Measurements from ENCODE around the gene SLIT1. TPM values are rescaled to one million over a fixed set of nuclear protein-coding genes. Genes with fewer than 3 reads are reported as not detected.

SLIT1 gene
- total and polyA plus RNA-seq, 4 experiments from 2014 or later, result 0.05 to 0.32 (median 0.28) TPM; not detected in 1

DNA sequence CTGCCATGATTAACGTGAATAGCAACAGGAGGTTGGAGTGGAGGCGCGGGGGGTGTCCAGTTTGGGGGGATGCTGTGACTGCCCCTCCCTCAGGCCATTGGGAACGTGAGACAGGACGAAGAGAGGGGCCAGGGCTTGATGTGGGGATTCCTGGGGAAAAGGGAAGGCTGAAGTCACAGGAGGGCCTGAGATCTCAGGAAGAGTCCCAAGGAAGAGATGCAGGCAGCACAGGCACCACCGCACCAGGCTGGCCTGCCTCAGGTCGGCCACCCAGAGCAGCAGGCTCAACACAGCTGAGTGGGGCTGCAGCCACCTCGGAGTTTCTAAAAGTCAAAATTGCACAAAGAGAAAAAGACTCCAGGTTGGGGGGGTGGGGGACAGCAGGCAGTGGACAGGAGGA lies 86.7 kb downstream of the SLIT1 start:
- H3K4me3 ChIP-seq (ENCODE audit: low read length in 2 of 2), result no peak overlapping the region
- ChIA-PET CTCF (ENCODE audit: partially characterized antibody) (interaction anchor here (1.2 kb wide), 1 partner anchor 17 kb away, joined by 3 read pairs; no protein-coding TSS in a partner anchor), POLR2A (ENCODE audit: partially characterized antibody) (no interaction called here)
- no peak overlapping the region for H3K27ac Mint-ChIP-seq
- H3K9me3 ChIP-seq (ENCODE audit: control insufficient read depth in 1 of 2, low read length in 2 of 2), result no peaks in the 10 kb centered on the region
- no peaks in the 10 kb centered on the region for H3K36me3 Mint-ChIP-seq
- H3K27me3 Mint-ChIP-seq, result peaks cover 11 to 16% of the 10 kb centered on the region in 2 donors
- no peak for DNase-seq
- peaks cover 3 to 26% (median 14%) of the 10 kb centered on the region in 4 donors for H3K4me1 Mint-ChIP-seq
- no peaks in the 10 kb centered on the region for H3K36me3 ChIP-seq (ENCODE audit: insufficient read depth, low read length)
- H3K27ac ChIP-seq (ENCODE audit: low read depth, low read length), result no peak overlapping the region
- no peaks in the 10 kb centered on the region for H3K9me3 Mint-ChIP-seq
- H3K4me3 Mint-ChIP-seq, result no peak overlapping the region
- intact Hi-C loops (cut with micrococcal nuclease), result no loop called here
- peaks cover 8% of the 10 kb centered on the region for H3K4me1 ChIP-seq (ENCODE audit: insufficient read depth, low read length)
- no peaks in the 10 kb centered on the region for H3K27me3 ChIP-seq (ENCODE audit: insufficient read depth, low read length)

DNA sequence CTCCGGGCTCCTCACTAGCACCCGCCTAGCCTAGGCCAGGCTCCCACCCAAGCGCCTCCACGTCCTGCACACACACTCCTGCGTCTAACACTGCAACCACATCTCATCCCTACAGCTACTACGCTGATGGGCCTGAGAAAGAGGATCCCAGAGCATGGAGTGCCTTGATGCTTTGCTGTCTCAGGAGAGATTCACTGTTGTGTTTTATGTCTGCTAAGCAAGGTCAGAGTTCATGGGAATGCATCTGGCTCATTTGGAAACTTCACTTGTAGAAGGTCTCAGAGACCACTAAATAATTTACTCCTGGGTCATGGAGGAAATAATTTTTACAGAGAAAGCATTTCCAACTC lies 88.7 kb downstream of the SLIT1 start:
- Histone ChIP-seq H3K9me3 (ENCODE audit: control insufficient read depth in 1 of 2, low read length in 2 of 2) (no peaks in the 10 kb centered on the region), H3K36me3 (ENCODE audit: insufficient read depth, low read length) (no peaks in the 10 kb centered on the region), H3K4me1 (ENCODE audit: insufficient read depth, low read length) (peaks cover 8% of the 10 kb centered on the region), H3K27me3 (ENCODE audit: insufficient read depth, low read length) (no peaks in the 10 kb centered on the region), H3K27ac (ENCODE audit: low read depth, low read length) (no peak overlapping the region), H3K4me3 (ENCODE audit: low read length in 2 of 2) (no peak overlapping the region)
- Mint-ChIP-seq H3K4me3 (peak overlapping the region in 3 of 8 donors; percentile 4 to 80 (median 20)), H3K27me3 (peaks cover 11 to 14% of the 10 kb centered on the region in 2 donors), H3K27ac (peak overlapping the region in 2 of 7 donors; percentile 15 to 42), H3K9me3 (peaks cover 0 to 4% (median 0%) of the 10 kb centered on the region in 8 donors), H3K36me3 (no peaks in the 10 kb centered on the region), H3K4me1 (peaks cover 3 to 26% (median 14%) of the 10 kb centered on the region in 4 donors)
- intact Hi-C loops (cut with micrococcal nuclease), result no loop called here
- POLR2A ChIA-PET (ENCODE audit: partially characterized antibody), result no interaction called here
- DNase-seq, result no peak
- CTCF ChIA-PET (ENCODE audit: partially characterized antibody), result no interaction called here

DNA sequence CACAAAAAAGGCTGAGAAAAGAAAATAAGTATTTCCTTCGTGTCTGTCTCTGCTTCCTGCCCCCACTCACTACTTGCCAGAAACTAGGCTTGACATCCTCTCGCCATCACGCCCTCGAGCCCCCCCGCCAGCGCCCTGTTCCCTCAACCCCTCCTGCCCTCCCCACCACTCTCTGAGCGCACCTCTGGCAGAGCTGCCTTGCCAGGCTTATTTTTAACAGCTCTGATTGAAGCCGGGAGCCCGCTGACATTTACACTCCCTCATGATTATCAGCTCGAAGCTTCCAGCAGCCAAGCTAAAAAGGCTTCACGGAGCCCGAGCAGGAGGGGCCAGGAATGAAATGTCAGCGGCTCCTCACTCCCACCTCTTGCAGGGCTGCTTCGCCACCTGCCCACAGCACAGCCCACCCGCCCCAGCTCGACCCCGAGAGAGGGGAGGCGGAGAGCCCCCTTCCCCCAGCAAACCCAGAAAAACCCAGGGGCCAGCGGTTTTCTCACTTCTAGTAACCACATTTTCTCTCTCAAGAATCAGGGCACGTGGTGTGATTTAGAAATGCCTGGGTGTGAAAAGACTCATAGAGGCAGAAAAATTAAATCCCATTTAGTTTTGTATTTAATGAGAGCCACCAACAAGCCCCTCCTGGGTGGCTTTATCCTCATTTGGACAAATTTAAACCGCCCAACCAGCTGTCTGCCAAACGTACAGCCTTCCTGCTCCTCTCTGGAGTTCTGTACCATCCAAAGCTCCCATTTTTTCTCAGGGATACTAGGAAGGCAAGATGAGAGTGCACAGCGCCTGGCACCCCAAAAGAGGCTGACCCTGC lies 89.3 kb downstream of the SLIT1 start:
- peak in 3 of 5 donors; percentile 6 to 20 (median 6) for DNase-seq
- intact Hi-C loops (cut with micrococcal nuclease), result no loop called here
- ChIA-PET POLR2A (ENCODE audit: partially characterized antibody) (no interaction called here), CTCF (ENCODE audit: partially characterized antibody) (interaction anchor here (1.6 kb wide), 1 partner anchor 23 kb away, joined by 4 read pairs; no protein-coding TSS in a partner anchor)
- H3K9me3 ChIP-seq (ENCODE audit: control insufficient read depth in 1 of 2, low read length in 2 of 2), result no peaks in the 10 kb centered on the region
- H3K4me3 ChIP-seq (ENCODE audit: low read length in 2 of 2), result no peak overlapping the region
- H3K27me3 Mint-ChIP-seq, result peaks cover 10 to 14% of the 10 kb centered on the region in 2 donors
- H3K4me1 Mint-ChIP-seq, result peaks cover 3 to 26% (median 14%) of the 10 kb centered on the region in 4 donors
- H3K27me3 ChIP-seq (ENCODE audit: insufficient read depth, low read length), result no peaks in the 10 kb centered on the region
- no peaks in the 10 kb centered on the region for H3K36me3 Mint-ChIP-seq
- no peak overlapping the region for H3K27ac ChIP-seq (ENCODE audit: low read depth, low read length)
- H3K27ac Mint-ChIP-seq, result peak overlapping the region in 4 of 7 donors; percentile 1 to 64 (median 29)
- no peaks in the 10 kb centered on the region for H3K36me3 ChIP-seq (ENCODE audit: insufficient read depth, low read length)
- H3K9me3 Mint-ChIP-seq, result peaks cover 0 to 4% (median 0%) of the 10 kb centered on the region in 8 donors
- H3K4me3 Mint-ChIP-seq, result peak overlapping the region in 7 of 8 donors; percentile 51 to 80 (median 66)
- H3K4me1 ChIP-seq (ENCODE audit: insufficient read depth, low read length), result peaks cover 8% of the 10 kb centered on the region

DNA sequence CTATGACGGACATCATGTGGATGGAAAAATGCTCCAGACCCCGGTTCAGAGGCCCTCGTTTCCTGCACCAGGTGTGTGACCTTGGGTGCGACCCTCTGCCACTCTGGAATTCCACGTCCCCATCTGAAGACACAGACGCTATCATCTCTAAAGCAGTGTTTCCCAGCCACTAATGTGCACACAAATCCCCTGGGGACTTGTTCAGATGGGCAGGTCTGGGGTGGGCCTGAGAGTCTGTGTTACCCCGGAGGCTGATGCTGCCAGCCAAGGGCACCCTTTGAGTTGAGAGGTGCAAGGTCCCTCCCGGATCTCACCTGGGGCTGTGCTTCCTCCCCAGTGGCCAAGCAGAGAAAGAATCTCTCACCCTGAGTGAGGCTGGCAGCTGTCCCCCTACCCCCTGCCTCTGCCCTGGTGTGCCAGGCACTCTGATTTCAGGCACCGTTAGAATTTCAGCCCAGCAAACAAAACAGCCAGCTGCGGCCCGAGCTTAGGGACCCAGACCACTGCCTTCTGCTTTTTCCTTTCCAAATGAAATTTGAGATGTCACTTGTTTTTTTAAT lies 90.0 kb downstream of the SLIT1 start:
- no peak for DNase-seq
- Mint-ChIP-seq H3K27me3 (peaks cover 9 to 12% of the 10 kb centered on the region in 2 donors), H3K27ac (peak overlapping the region in 4 of 7 donors; percentile 1 to 64 (median 29)), H3K4me3 (peak overlapping the region in 7 of 8 donors; percentile 51 to 80 (median 66)), H3K4me1 (peaks cover 3 to 26% (median 14%) of the 10 kb centered on the region in 4 donors), H3K36me3 (no peaks in the 10 kb centered on the region), H3K9me3 (peaks cover 0 to 4% (median 0%) of the 10 kb centered on the region in 8 donors)
- no peak overlapping the region for H3K27ac ChIP-seq (ENCODE audit: low read depth, low read length)
- no peaks in the 10 kb centered on the region for H3K9me3 ChIP-seq (ENCODE audit: control insufficient read depth in 1 of 2, low read length in 2 of 2)
- intact Hi-C loops (cut with micrococcal nuclease), result no loop called here
- ChIA-PET POLR2A (ENCODE audit: partially characterized antibody) (no interaction called here), CTCF (ENCODE audit: partially characterized antibody) (interaction anchor here (0.7 to 1.6 kb wide), 2 partner anchors 23 to 115 kb away, joined by 3 to 4 read pairs; no protein-coding TSS in a partner anchor)
- no peaks in the 10 kb centered on the region for H3K36me3 ChIP-seq (ENCODE audit: insufficient read depth, low read length)
- H3K4me3 ChIP-seq (ENCODE audit: low read length in 2 of 2), result no peak overlapping the region
- H3K4me1 ChIP-seq (ENCODE audit: insufficient read depth, low read length), result peaks cover 8% of the 10 kb centered on the region
- no peaks in the 10 kb centered on the region for H3K27me3 ChIP-seq (ENCODE audit: insufficient read depth, low read length)

DNA sequence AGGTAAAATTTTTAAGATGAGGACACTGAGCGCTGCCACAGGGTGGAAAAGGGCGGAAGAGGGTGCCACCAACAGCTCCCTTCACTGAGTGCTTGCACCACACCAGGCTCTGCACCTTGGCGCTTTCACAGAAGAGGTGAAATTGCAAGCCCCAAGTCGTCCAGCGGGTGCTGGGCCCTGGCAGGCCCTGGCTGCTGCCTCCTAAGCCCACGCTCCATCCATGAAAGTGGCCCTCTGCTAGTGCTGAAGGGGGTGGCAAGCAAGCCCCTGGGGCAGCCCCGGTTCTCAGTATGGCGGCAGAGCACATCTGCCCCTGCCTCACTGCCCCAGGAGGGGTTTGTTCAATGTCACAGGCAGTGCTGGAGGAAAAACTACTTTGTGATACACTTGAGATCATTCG lies 95.1 kb downstream of the SLIT1 start:
- no peaks in the 10 kb centered on the region for H3K4me1 ChIP-seq (ENCODE audit: insufficient read depth, low read length)
- peaks cover 25 to 28% of the 10 kb centered on the region in 2 donors for H3K27me3 Mint-ChIP-seq
- no peak overlapping the region for H3K27ac Mint-ChIP-seq
- H3K27me3 ChIP-seq (ENCODE audit: insufficient read depth, low read length), result peaks cover 4% of the 10 kb centered on the region
- no peak overlapping the region for H3K27ac ChIP-seq (ENCODE audit: low read depth, low read length)
- no peak overlapping the region for H3K4me3 Mint-ChIP-seq
- ChIA-PET POLR2A (ENCODE audit: partially characterized antibody) (no interaction called here), CTCF (ENCODE audit: partially characterized antibody) (no interaction called here)
- no peaks in the 10 kb centered on the region for H3K36me3 ChIP-seq (ENCODE audit: insufficient read depth, low read length)
- no peak overlapping the region for H3K4me3 ChIP-seq (ENCODE audit: low read length in 2 of 2)
- peaks cover 0 to 4% (median 0%) of the 10 kb centered on the region in 8 donors for H3K9me3 Mint-ChIP-seq
- H3K4me1 Mint-ChIP-seq, result peaks cover 0 to 8% (median 4%) of the 10 kb centered on the region in 4 donors
- intact Hi-C loops (cut with micrococcal nuclease), result no loop called here
- H3K9me3 ChIP-seq (ENCODE audit: control insufficient read depth in 1 of 2, low read length in 2 of 2), result no peaks in the 10 kb centered on the region
- no peak for DNase-seq
- peaks cover 0 to 3% of the 10 kb centered on the region in 2 donors for H3K36me3 Mint-ChIP-seq

DNA sequence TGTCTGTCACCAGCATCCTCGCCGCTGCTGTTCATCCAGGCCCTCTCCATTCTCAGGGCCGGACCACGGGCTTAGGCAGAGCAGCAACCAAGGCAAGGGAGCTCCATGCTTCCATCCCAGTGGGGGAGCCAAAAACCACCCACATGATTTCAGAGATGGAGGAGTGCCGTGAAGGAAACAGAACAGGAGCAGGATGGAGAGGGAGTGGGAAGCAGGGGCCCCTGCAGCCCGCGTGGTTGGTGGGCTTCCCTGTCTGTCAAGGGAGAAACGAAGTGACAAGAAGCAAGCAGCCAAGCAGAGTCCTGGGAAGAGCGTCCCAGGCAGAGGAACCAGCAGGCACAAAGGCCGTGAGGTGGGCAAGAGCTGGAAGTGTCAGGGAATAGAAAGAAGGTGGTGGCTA lies 95.7 kb downstream of the SLIT1 start:
- no peaks in the 10 kb centered on the region for H3K4me1 ChIP-seq (ENCODE audit: insufficient read depth, low read length)
- POLR2A ChIA-PET (ENCODE audit: partially characterized antibody), result no interaction called here
- peaks cover 4% of the 10 kb centered on the region for H3K27me3 ChIP-seq (ENCODE audit: insufficient read depth, low read length)
- intact Hi-C loops (cut with micrococcal nuclease), result no loop called here
- H3K9me3 ChIP-seq (ENCODE audit: control insufficient read depth in 1 of 2, low read length in 2 of 2), result no peaks in the 10 kb centered on the region
- H3K4me1 Mint-ChIP-seq, result peaks cover 0 to 2% (median under 1%) of the 10 kb centered on the region in 4 donors
- H3K27ac Mint-ChIP-seq, result no peak overlapping the region
- no peak overlapping the region for H3K4me3 ChIP-seq (ENCODE audit: low read length in 2 of 2)
- DNase-seq, result no peak
- H3K4me3 Mint-ChIP-seq, result no peak overlapping the region
- peaks cover 25 to 29% of the 10 kb centered on the region in 2 donors for H3K27me3 Mint-ChIP-seq
- H3K9me3 Mint-ChIP-seq, result peaks cover 0 to 4% (median 0%) of the 10 kb centered on the region in 8 donors
- H3K36me3 Mint-ChIP-seq, result peaks cover 0 to 3% of the 10 kb centered on the region in 2 donors
- CTCF ChIA-PET (ENCODE audit: partially characterized antibody), result no interaction called here
- no peak overlapping the region for H3K27ac ChIP-seq (ENCODE audit: low read depth, low read length)
- H3K36me3 ChIP-seq (ENCODE audit: insufficient read depth, low read length), result no peaks in the 10 kb centered on the region

DNA sequence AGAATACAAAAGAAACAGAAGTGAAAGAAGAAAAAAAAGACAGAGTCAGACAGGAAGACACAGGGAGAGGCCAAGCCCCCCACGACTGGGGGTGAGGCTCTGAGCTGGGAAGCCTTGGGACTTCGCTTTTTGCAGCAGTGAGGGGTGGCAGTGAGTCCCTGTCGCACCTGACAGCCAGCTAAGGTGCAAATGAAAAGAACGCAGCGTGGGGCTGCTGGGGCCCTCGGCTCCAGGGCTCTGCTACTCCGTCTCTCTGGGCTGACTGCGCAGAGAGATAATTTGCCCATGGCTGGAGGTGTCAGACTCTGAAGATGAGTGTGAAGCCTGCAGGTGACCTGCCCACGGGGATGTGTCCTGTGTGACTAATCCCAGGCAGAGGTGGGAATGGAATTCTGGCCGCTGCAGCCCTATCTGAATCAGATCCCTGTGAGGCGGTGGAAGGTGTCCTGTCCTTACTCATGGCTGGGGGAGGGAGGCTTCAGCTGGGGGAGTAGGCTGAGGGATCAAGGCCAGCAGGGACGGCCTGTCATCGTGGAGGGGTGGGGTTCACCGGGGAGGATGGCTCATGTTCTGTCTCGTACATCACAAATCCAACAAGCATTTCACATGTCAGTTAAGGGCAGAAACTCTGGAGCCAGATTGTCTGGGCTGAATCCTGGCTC lies 96.4 kb downstream of the SLIT1 start:
- no peak overlapping the region for H3K4me3 Mint-ChIP-seq
- Histone ChIP-seq H3K4me1 (ENCODE audit: insufficient read depth, low read length) (no peaks in the 10 kb centered on the region), H3K4me3 (ENCODE audit: low read length in 2 of 2) (no peak overlapping the region), H3K27ac (ENCODE audit: low read depth, low read length) (no peak overlapping the region), H3K27me3 (ENCODE audit: insufficient read depth, low read length) (peaks cover 4% of the 10 kb centered on the region), H3K9me3 (ENCODE audit: control insufficient read depth in 1 of 2, low read length in 2 of 2) (no peaks in the 10 kb centered on the region), H3K36me3 (ENCODE audit: insufficient read depth, low read length) (no peaks in the 10 kb centered on the region)
- no peak overlapping the region for H3K27ac Mint-ChIP-seq
- no peak for DNase-seq
- peaks cover 0 to 4% (median 0%) of the 10 kb centered on the region in 8 donors for H3K9me3 Mint-ChIP-seq
- ChIA-PET POLR2A (ENCODE audit: partially characterized antibody) (no interaction called here), CTCF (ENCODE audit: partially characterized antibody) (no interaction called here)
- intact Hi-C loops (cut with micrococcal nuclease), result no loop called here
- H3K4me1 Mint-ChIP-seq, result no peaks in the 10 kb centered on the region
- peaks cover 0 to 3% of the 10 kb centered on the region in 2 donors for H3K36me3 Mint-ChIP-seq
- H3K27me3 Mint-ChIP-seq, result peaks cover 23 to 27% of the 10 kb centered on the region in 2 donors

Measured in CD4-positive, alpha-beta memory T cell (primary cell).